Loucy (cell line): Measurements from ENCODE around the gene ARPP19.

Experiments used
- H2AFZ ChIP-seq: fragments of 200-600 bp; sonication (generic); 2 replicates; pipeline ENCODE4 v1.6.0; 2016; ENCODE audit warnings: antibody characterized with exemption, mild to moderate bottlenecking, low read length, moderate library complexity
- H3F3A ChIP-seq: fragments of 200-600 bp; 2 replicates; pipeline ENCODE4 v1.6.0; 2016; ENCODE audit warnings: antibody characterized with exemption, low read depth, mild to moderate bottlenecking
- H3K27me3 ChIP-seq: fragments of 200-600 bp; sonication (generic); 2 replicates; pipeline ENCODE4 v1.6.1; 2014; ENCODE audit warnings: low read length, mild to moderate bottlenecking; ENCODE audit not compliant: insufficient read depth, poor library complexity, severe bottlenecking
- H3K36me3 ChIP-seq: fragments of 200-600 bp; sonication (generic); 2 replicates; pipeline ENCODE4 v1.6.1; 2016; ENCODE audit warnings: low read length; ENCODE audit not compliant: insufficient read depth
- H3K4me1 ChIP-seq: fragments of 200-600 bp; sonication (generic); 2 replicates; pipeline ENCODE4 v1.5.1; 2014; ENCODE audit warnings: low read length, mild to moderate bottlenecking; ENCODE audit not compliant: insufficient read depth, poor library complexity, severe bottlenecking
- H3K4me2 ChIP-seq: fragments of 200-600 bp; sonication (generic); 2 replicates; pipeline ENCODE4 v1.6.0; 2014; ENCODE audit warnings: antibody characterized with exemption, low read length, low read depth, mild to moderate bottlenecking; ENCODE audit not compliant: poor library complexity, severe bottlenecking
- H3K4me3 ChIP-seq: fragments of 200-600 bp; sonication (generic); 2 replicates; pipeline ENCODE4 v1.5.1; 2014; ENCODE audit warnings: low read length, mild to moderate bottlenecking, mixed read lengths; ENCODE audit not compliant: poor library complexity, severe bottlenecking
- H3K79me2 ChIP-seq: fragments of 200-600 bp; sonication (generic); 2 replicates; pipeline ENCODE4 v1.6.1; 2014; ENCODE audit warnings: low read length; ENCODE audit not compliant: insufficient read depth
- H3K9ac ChIP-seq: fragments of 200-600 bp; sonication (generic); 2 replicates; pipeline ENCODE4 v1.6.0; 2014; ENCODE audit warnings: mild to moderate bottlenecking, low read depth, low read length, moderate library complexity; ENCODE audit not compliant: poor library complexity, severe bottlenecking
- H3K9me2 ChIP-seq: fragments of 200-600 bp; sonication (generic); replicated peaks from 2 replicates; pipeline ENCODE4 v1.6.1; 2016; ENCODE audit warnings: low read depth, low read length, mixed read lengths
- H3K9me3 ChIP-seq: fragments of 200-600 bp; sonication (generic); 2 replicates; pipeline ENCODE4 v1.6.1; 2014; ENCODE audit warnings: mild to moderate bottlenecking, antibody characterized with exemption, low read length, low read depth; ENCODE audit not compliant: insufficient read depth
- H4K20me1 ChIP-seq: fragments of 200-600 bp; sonication (generic); 2 replicates; pipeline ENCODE4 v1.6.0; 2014; ENCODE audit warnings: antibody characterized with exemption, low read length, mild to moderate bottlenecking; ENCODE audit not compliant: insufficient read depth, poor library complexity, severe bottlenecking
- EZH2phosphoT487 ChIP-seq: fragments of 200-600 bp; IDR thresholded peaks from 2 replicates; pipeline ENCODE4 v1.6.1; 2018; ENCODE audit warnings: antibody characterized with exemption, mild to moderate bottlenecking, moderate library complexity, borderline replicate concordance
- TF ChIP-seq, protein P1 (sequence below): fragments of 200-600 bp; sonication (generic); conservative IDR thresholded peaks from 2 replicates; pipeline ENCODE4 v1.5.1; 2014; ENCODE audit warnings: mild to moderate bottlenecking, antibody characterized with exemption, low read length

The ARPP19 gene

GRCh38 chr15:52523647-52524046 is 45.2 kb downstream of the ARPP19 start:
- Histone ChIP-seq H3F3A (no peaks in the 10 kb centered on the region), H3K4me1 (peaks cover 41% of the 10 kb centered on the region)

GRCh38 chr15:52523192-52523591 is 45.6 kb downstream of the ARPP19 start:
- Histone ChIP-seq H3K4me1 (peaks cover 46% of the 10 kb centered on the region), H3K4me2 (no peak overlapping the region), H4K20me1 (peaks cover 13% of the 10 kb centered on the region), H3K36me3 (no peaks in the 10 kb centered on the region), H2AFZ (no peak overlapping the region), H3K9ac (no peak overlapping the region), H3K4me3 (no peak overlapping the region), H3F3A (no peaks in the 10 kb centered on the region), H3K79me2 (peaks cover 67% of the 10 kb centered on the region), H3K9me2 (no peaks in the 10 kb centered on the region), H3K9me3 (no peaks in the 10 kb centered on the region), H3K27me3 (no peaks in the 10 kb centered on the region)
- no peak for TF ChIP-seq EZH2phosphoT487
- TF ChIP-seq, protein P1, sequence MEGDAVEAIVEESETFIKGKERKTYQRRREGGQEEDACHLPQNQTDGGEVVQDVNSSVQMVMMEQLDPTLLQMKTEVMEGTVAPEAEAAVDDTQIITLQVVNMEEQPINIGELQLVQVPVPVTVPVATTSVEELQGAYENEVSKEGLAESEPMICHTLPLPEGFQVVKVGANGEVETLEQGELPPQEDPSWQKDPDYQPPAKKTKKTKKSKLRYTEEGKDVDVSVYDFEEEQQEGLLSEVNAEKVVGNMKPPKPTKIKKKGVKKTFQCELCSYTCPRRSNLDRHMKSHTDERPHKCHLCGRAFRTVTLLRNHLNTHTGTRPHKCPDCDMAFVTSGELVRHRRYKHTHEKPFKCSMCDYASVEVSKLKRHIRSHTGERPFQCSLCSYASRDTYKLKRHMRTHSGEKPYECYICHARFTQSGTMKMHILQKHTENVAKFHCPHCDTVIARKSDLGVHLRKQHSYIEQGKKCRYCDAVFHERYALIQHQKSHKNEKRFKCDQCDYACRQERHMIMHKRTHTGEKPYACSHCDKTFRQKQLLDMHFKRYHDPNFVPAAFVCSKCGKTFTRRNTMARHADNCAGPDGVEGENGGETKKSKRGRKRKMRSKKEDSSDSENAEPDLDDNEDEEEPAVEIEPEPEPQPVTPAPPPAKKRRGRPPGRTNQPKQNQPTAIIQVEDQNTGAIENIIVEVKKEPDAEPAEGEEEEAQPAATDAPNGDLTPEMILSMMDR, result no peak

More at GRCh38 chr15:52523647-52524046, 45.2 kb downstream of the ARPP19 start:
- Histone ChIP-seq H3K9me3 (no peaks in the 10 kb centered on the region), H3K4me3 (no peak overlapping the region), H3K36me3 (no peaks in the 10 kb centered on the region), H2AFZ (no peak overlapping the region), H3K27me3 (no peaks in the 10 kb centered on the region), H3K4me2 (no peak overlapping the region), H3K9ac (no peak overlapping the region), H3K79me2 (peaks cover 65% of the 10 kb centered on the region), H3K9me2 (no peaks in the 10 kb centered on the region), H4K20me1 (peaks cover 13% of the 10 kb centered on the region)
- TF ChIP-seq, protein P1, result no peak
- TF ChIP-seq EZH2phosphoT487, result no peak

- H3K4me2 ChIP-seq, result no peak overlapping the region
Measured at GRCh38 chr15:52521682-52522081, 47.1 kb downstream of the ARPP19 start.

More at GRCh38 chr15:52521682-52522081, 47.1 kb downstream of the ARPP19 start:
- H3K27me3 ChIP-seq, result no peaks in the 10 kb centered on the region
- H3K9me2 ChIP-seq, result no peaks in the 10 kb centered on the region
- TF ChIP-seq, protein P1, result no peak
- TF ChIP-seq EZH2phosphoT487, result no peak
- no peaks in the 10 kb centered on the region for H3F3A ChIP-seq
- H3K9me3 ChIP-seq, result no peaks in the 10 kb centered on the region
- no peak overlapping the region for H3K4me3 ChIP-seq
- peaks cover 3% of the 10 kb centered on the region for H4K20me1 ChIP-seq
- no peak overlapping the region for H2AFZ ChIP-seq
- H3K79me2 ChIP-seq, result peaks cover 64% of the 10 kb centered on the region
- peaks cover 35% of the 10 kb centered on the region for H3K4me1 ChIP-seq
- H3K9ac ChIP-seq, result no peak overlapping the region
- no peaks in the 10 kb centered on the region for H3K36me3 ChIP-seq
